Stimulated activated naive CD8-positive, alpha-beta T cell treated with anti-CD3 and anti-CD28 coated beads, Interleukin-15, amount 100 ng/mL, for 72 hours (primary cell): ENCODE measurements around the gene SERPINB6.
"Not testable (repeated sequence)": the region's sequence is repeated elsewhere in the genome, so short reads cannot be mapped to it uniquely, and the experiment has no call there.

Experiments used
- ATAC-seq: fragments of 150-1000 bp; cut with Tn5 transposase; 2 replicates; pipeline ENCODE4 v1.10.0; 2021; ENCODE audit warnings: mild to moderate bottlenecking, moderate library complexity
- DNase-seq, 2 donors: peaks; one replicate each; pipeline ENCODE4 v3.0.0; 2021 to 2022
- H3K27ac Mint-ChIP-seq, 2 donors: one replicate each; pipeline ENCODE4 v1.8.0; 2022; ENCODE audit warnings: mild to moderate bottlenecking in 2 of 2, mixed read lengths in 2 of 2, moderate library complexity in 2 of 2
- H3K27me3 Mint-ChIP-seq: one replicate; pipeline ENCODE4 v1.8.0; 2022; ENCODE audit warnings: mixed read lengths
- H3K4me1 Mint-ChIP-seq: one replicate; pipeline ENCODE4 v1.8.0; 2022; ENCODE audit warnings: mild to moderate bottlenecking, mixed read lengths
- H3K4me3 Mint-ChIP-seq, 2 donors: one replicate each; pipeline ENCODE4 v1.8.0; 2022; ENCODE audit warnings: mild to moderate bottlenecking in 2 of 2, mixed read lengths in 2 of 2, moderate library complexity in 1 of 2
- H3K9me3 Mint-ChIP-seq, 2 donors: one replicate each; pipeline ENCODE4 v1.8.0; 2022; ENCODE audit warnings: mixed read lengths in 2 of 2

SERPINB6 gene

GRCh38 chr6:2909051-2909606, 62.2 kb downstream of the SERPINB6 start:
- H3K27me3 Mint-ChIP-seq, H3K9me3 Mint-ChIP-seq, H3K4me3 Mint-ChIP-seq, DNase-seq, ATAC-seq: not testable (repeated sequence)
- Mint-ChIP-seq H3K4me1 (peaks cover 52% of the 10 kb centered on the region), H3K27ac (peak overlapping the region in 1 of 2 donors; percentile 74)

- H3K9me3 Mint-ChIP-seq, DNase-seq, ATAC-seq, H3K27me3 Mint-ChIP-seq, H3K27ac Mint-ChIP-seq, H3K4me3 Mint-ChIP-seq: not testable (repeated sequence)
- peaks cover 52% of the 10 kb centered on the region for H3K4me1 Mint-ChIP-seq
These were observed 62.9 kb downstream of the SERPINB6 start for GRCh38 chr6:2908516-2908915.

GRCh38 chr6:2903411-2904185, 67.8 kb downstream of the SERPINB6 start:
- peak; percentile 63 for ATAC-seq
- Mint-ChIP-seq H3K27ac (peak overlapping the region in 1 of 2 donors; percentile 96), H3K4me3 (peak overlapping the region; percentile 96 to 97), H3K4me1 (peaks cover 59% of the 10 kb centered on the region)
- H3K27me3 Mint-ChIP-seq, DNase-seq, H3K9me3 Mint-ChIP-seq: not testable (repeated sequence)

GRCh38 chr6:2901645-2902502, 69.5 kb downstream of the SERPINB6 start:
- Mint-ChIP-seq H3K27ac (peak overlapping the region; percentile 96), H3K4me1 (peaks cover 64% of the 10 kb centered on the region), H3K4me3 (peak overlapping the region; percentile 96 to 97)
- DNase-seq, ATAC-seq, H3K9me3 Mint-ChIP-seq, H3K27me3 Mint-ChIP-seq: not testable (repeated sequence)

GRCh38 chr6:2900821-2901644, 70.3 kb downstream of the SERPINB6 start:
- H3K27ac Mint-ChIP-seq, result peak overlapping the region; percentile 96
- peak overlapping the region; percentile 96 to 97 for H3K4me3 Mint-ChIP-seq
- no peaks in the 10 kb centered on the region for H3K27me3 Mint-ChIP-seq
- peaks cover 62% of the 10 kb centered on the region for H3K4me1 Mint-ChIP-seq
- DNase-seq, result no peak
- no peaks in the 10 kb centered on the region for H3K9me3 Mint-ChIP-seq
- ATAC-seq, result no peak

- Mint-ChIP-seq H3K27me3 (no peaks in the 10 kb centered on the region), H3K4me3 (peak overlapping the region; percentile 96 to 97), H3K9me3 (no peaks in the 10 kb centered on the region), H3K4me1 (peaks cover 62% of the 10 kb centered on the region), H3K27ac (peak overlapping the region in 1 of 2 donors; percentile 96)
- DNase-seq (no peak), ATAC-seq (no peak)
These were observed 71.1 kb downstream of the SERPINB6 start for GRCh38 chr6:2900221-2900807.

- peaks cover 69% of the 10 kb centered on the region for H3K4me1 Mint-ChIP-seq
- no peaks in the 10 kb centered on the region for H3K9me3 Mint-ChIP-seq
- ATAC-seq (peak; percentile 43), DNase-seq (peak in 1 of 2 donors; percentile 63)
- no peaks in the 10 kb centered on the region for H3K27me3 Mint-ChIP-seq
- peak overlapping the region; percentile 1 to 63 for H3K27ac Mint-ChIP-seq
- H3K4me3 Mint-ChIP-seq, result peak overlapping the region; percentile 96 to 97
These were observed 71.8 kb downstream of the SERPINB6 start for GRCh38 chr6:2899596-2899995.
